GM12873 (cell line): Measurements from ENCODE around the gene ZNF41.

ENCODE experiments used
- TF ChIP-seq, protein P1 (sequence below): IDR thresholded peaks from 2 replicates; pipeline ENCODE4 v1.5.1; 2012; ENCODE audit warnings: low read depth, mild to moderate bottlenecking, moderate library complexity, low read length, control low read depth; ENCODE audit not compliant: insufficient read depth; ENCODE audit errors: missing control alignments

Gene ZNF41

DNA sequence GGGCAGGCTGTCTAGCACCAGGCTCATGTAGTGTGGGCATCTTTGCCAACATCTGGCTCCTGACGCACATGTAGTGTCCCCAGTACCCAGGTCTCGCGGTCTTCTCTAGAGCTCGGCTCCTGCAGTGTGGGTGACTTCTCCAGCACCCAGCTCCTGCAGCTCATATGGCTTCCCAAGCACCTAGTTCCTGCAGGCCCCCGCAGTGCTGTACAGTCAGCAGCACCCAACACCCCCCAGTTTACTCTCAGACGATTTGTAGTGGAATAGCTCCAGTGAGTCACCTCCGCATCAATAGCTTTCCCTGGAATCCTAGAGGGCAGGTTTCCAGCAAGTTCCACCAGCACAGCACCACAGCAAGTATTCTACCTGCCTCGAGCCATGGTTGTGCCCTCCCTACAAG lies 30.9 kb downstream of the ZNF41 start:
- TF ChIP-seq, protein P1, sequence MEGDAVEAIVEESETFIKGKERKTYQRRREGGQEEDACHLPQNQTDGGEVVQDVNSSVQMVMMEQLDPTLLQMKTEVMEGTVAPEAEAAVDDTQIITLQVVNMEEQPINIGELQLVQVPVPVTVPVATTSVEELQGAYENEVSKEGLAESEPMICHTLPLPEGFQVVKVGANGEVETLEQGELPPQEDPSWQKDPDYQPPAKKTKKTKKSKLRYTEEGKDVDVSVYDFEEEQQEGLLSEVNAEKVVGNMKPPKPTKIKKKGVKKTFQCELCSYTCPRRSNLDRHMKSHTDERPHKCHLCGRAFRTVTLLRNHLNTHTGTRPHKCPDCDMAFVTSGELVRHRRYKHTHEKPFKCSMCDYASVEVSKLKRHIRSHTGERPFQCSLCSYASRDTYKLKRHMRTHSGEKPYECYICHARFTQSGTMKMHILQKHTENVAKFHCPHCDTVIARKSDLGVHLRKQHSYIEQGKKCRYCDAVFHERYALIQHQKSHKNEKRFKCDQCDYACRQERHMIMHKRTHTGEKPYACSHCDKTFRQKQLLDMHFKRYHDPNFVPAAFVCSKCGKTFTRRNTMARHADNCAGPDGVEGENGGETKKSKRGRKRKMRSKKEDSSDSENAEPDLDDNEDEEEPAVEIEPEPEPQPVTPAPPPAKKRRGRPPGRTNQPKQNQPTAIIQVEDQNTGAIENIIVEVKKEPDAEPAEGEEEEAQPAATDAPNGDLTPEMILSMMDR: no peak

DNA sequence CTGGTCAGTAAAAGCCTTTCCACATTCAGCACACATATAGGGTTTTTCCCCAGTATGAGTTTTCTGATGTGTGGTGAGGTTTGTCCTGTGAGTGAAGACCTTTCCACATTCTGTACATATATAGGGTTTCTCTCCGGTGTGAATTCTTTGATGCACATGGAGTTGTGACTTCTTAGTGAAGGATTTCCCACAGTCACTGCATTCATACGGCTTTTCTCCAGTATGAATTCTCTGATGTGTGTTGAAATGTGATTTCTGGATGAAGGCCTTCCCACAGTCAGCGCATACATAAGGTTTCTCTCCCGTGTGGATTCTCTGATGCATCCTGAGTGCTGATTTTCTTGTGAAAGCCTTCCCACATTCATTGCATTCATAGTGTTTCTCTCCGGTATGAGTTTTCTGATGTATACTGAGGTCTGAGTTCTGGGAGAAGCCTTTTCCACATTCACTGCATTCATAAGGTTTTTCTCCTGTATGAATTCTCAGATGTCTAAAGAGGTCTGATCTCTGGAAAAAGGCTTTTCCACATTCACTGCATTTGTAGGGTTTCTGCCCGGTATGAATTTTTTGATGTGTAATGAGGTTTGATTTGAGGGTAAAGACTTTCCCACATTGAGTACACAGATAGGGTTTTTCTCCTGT lies 34.7 kb downstream of the ZNF41 start:
- TF ChIP-seq, protein P1: no peak

DNA sequence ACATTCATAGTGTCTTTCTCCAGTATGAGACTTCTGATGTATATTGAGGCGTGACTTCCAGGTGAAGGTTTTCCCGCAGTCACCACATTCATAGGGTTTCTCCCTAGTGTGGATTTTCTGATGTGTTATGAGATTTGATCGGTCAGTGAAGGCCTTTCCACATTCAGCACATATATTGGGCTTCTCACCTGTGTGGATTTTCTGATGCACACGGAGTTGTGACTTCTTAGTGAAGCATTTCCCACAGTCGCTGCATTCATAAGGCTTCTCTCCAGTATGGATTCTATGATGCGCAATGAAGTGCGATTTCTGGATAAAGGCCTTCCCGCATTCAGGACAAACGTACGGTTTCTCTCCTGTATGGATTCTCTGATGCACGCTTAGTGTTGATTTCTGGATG lies 35.4 kb downstream of the ZNF41 start:
- TF ChIP-seq, protein P1: no peak

DNA sequence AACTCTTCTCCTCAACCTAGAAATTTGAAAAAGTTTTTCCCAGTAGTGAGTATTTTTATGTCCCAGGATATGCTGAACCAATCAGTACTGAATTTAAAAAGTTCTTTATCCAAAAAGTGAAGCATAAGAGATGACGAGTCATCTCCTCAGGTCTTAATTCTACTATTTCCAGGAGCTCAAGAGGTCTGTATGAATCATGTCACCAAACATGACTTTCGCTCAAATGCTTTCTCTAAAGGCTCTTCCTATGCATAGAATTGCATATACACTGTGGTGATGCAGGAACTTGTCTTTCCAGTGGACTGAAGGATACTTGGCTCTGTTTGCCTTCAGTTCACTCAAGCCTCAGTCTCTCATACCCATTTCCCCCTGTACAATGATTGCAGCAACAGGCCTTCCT lies 36.1 kb downstream of the ZNF41 start:
- TF ChIP-seq, protein P1: no peak

DNA sequence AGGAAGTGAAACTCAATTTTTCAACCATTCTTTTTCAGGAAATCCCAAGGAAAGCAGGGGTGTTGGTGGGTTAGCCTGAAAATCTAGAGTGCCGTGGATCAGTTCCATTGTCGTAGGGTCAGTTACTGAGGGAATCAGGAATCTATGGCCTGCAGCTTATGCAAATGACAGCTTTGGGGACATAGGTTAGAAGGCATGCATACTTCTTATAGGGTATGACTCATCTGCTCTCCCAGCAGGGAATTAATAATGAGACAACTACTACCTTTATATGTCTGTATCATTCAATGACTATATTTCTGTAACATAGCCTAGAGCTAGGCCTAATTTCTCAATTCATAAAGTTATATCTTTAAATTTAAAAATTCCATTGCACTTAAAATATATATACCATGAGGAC lies 36.6 kb downstream of the ZNF41 start:
- TF ChIP-seq, protein P1: no peak

DNA sequence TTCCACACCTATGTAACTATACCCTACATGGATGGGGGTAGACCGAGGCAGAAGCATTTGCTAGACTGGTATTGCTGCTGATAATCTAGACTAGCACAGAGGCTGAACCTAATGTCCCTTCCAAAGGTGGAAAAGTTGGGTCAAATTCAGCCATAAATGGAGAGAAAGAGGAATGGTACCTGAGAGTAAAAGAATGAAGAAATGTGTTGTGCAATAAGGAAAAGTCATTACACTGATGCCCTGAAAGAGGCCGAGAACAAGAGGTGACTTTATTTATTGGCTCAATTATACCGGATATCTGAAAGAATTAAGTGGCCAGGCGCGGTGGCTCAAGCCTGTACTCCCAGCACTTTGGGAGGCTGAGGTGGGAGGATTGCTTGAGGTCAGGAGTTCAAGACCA lies 52.1 kb downstream of the ZNF41 start:
- TF ChIP-seq, protein P1: no peak

DNA sequence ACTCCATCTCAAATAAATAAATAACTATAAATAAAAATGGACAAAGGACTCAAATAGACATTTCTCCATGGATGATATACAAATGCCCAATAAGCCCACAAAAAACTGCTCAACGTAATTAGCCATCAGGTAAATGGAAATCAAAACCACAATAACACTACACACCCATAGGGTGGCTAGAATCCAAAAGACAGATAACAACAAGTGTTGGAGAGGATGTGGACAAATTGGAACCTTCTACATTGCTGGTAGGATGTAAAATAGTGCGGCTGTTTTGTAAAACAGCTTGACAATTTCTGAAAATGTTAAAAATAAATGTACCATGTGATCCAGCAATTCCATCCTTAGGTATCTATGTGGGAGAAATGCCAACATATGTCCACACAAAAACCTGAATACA lies 60.6 kb downstream of the ZNF41 start:
- TF ChIP-seq, protein P1: no peak
